ENCODE measurements around the gene BZW1.
"Not testable (repeated sequence)": the region's sequence is repeated elsewhere in the genome, so short reads cannot be mapped to it uniquely, and the experiment has no call there.

Gene BZW1

GRCh38 chr2:200794143-200794542, 17.6 kb upstream of the BZW1 start:
- no peak for DNase-seq

GRCh38 chr2:200795028-200795440, 16.7 kb upstream of the BZW1 start:
- no peak for DNase-seq

GRCh38 chr2:200796561-200796960, 15.1 kb upstream of the BZW1 start:
- DNase-seq, result no peak

- no peak for DNase-seq
These were observed 14.4 kb upstream of the BZW1 start for GRCh38 chr2:200797242-200797770.

- DNase-seq, result no peak
These were observed 13.2 kb upstream of the BZW1 start for GRCh38 chr2:200798514-200798913.

GRCh38 chr2:200800458-200800857, 11.3 kb upstream of the BZW1 start:
- DNase-seq, result no peak

GRCh38 chr2:200801431-200801830, 10.3 kb upstream of the BZW1 start:
- not testable (repeated sequence) for DNase-seq

- no peak for DNase-seq
These were observed 2.0 kb upstream of the BZW1 start for GRCh38 chr2:200809506-200810251.

GRCh38 chr2:200810252-200810997, 1.3 kb upstream of the BZW1 start:
- no peak for DNase-seq

GRCh38 chr2:200810998-200811332, 745 bp upstream of the BZW1 start:
- DNase-seq, result no peak

- DNase-seq, result peak; percentile 54
These were observed 662 bp downstream of the BZW1 start for GRCh38 chr2:200812122-200813022.

GRCh38 chr2:200814276-200814815, 2.6 kb downstream of the BZW1 start:
- peak; percentile 35 for DNase-seq

- no peak for DNase-seq
These were observed 3.2 kb downstream of the BZW1 start for GRCh38 chr2:200814917-200815316.

- DNase-seq, result not testable (repeated sequence)
These were observed 7.0 kb downstream of the BZW1 start for GRCh38 chr2:200818732-200819131.

- no peak for DNase-seq
These were observed 9.0 kb downstream of the BZW1 start for GRCh38 chr2:200820573-200821234.

GRCh38 chr2:200821686-200822245, 10.1 kb downstream of the BZW1 start:
- no peak for DNase-seq

GRCh38 chr2:200828104-200828503, 16.4 kb downstream of the BZW1 start:
- no peak for DNase-seq

- no peak for DNase-seq
These were observed 17.0 kb downstream of the BZW1 start for GRCh38 chr2:200828572-200829257.

- no peak for DNase-seq
These were observed 17.5 kb downstream of the BZW1 start for GRCh38 chr2:200829258-200829655.

GRCh38 chr2:200834701-200835100, 23.0 kb downstream of the BZW1 start:
- DNase-seq, result no peak

GRCh38 chr2:200839513-200839912, 27.8 kb downstream of the BZW1 start:
- no peak for DNase-seq

Measured in stimulated activated CD4-positive, alpha-beta T cell treated with anti-CD3 and anti-CD28 coated beads, Interleukin-4, amount 100 ng/mL, for 24 hours (primary cell).